HEK293T (cell line): ENCODE results near the gene CIZ1.

Experiments used
- SP1 ChIP-seq: fragments of 450-650 bp; IDR thresholded peaks from 2 replicates; pipeline ENCODE4 v1.6.1; 2017
- SUZ12 ChIP-seq: fragments of 450-650 bp; IDR thresholded peaks from 2 replicates; pipeline ENCODE4 v1.6.1; 2016; ENCODE audit warnings: mild to moderate bottlenecking
- TARDBP ChIP-seq: fragments of 450-650 bp; IDR thresholded peaks from 2 replicates; pipeline ENCODE4 v1.6.1; 2016
- ZNF384 ChIP-seq: fragments of 450-650 bp; IDR thresholded peaks from 2 replicates; pipeline ENCODE4 v1.6.1; 2016

GRCh38 chr9:128222026-128222425, 30.7 kb upstream of the CIZ1 start:
- TF ChIP-seq TARDBP (no peak), ZNF384 (no peak), SP1 (no peak), SUZ12 (no peak)
